AG09309 (cell line): ENCODE results near the gene OTOGL.

ENCODE experiments used
- DNase-seq: peaks from one replicate; pipeline ENCODE4 v3.0.0-alpha.2; 2010; ENCODE audit warnings: low read depth
- H3K4me3 ChIP-seq: 2 replicates; pipeline ENCODE4 v1.5.1; 2011; ENCODE audit warnings: mild to moderate bottlenecking, low read depth, low read length, moderate library complexity; ENCODE audit not compliant: control insufficient read depth
- TF ChIP-seq, protein P1 (sequence below): IDR thresholded peaks from 2 replicates; pipeline ENCODE4 v1.5.1; 2011; ENCODE audit warnings: mild to moderate bottlenecking, low read depth, low read length, inconsistent platforms; ENCODE audit not compliant: insufficient read depth, control insufficient read depth; ENCODE audit errors: missing control alignments

OTOGL gene

DNA sequence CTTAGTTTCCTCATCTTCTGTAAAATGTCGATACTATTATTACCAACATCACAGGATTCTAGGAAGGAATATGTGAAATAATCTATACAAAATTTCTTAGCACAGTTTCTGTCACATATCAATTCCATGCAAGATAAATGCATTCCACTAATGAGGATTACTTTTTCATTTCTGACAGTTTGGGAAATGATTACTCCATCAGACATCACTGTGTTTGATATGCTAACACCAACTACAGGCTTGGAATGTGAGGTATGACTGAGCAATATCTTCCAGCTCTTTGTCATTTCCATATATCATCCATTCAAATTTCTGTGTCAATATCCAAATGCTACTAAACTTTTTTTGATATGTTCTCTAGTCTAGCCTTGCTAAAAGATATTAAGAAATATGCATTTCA is 233.5 kb downstream of the OTOGL start:
- no peak for DNase-seq
- no peak overlapping the region for H3K4me3 ChIP-seq
- TF ChIP-seq, protein P1, sequence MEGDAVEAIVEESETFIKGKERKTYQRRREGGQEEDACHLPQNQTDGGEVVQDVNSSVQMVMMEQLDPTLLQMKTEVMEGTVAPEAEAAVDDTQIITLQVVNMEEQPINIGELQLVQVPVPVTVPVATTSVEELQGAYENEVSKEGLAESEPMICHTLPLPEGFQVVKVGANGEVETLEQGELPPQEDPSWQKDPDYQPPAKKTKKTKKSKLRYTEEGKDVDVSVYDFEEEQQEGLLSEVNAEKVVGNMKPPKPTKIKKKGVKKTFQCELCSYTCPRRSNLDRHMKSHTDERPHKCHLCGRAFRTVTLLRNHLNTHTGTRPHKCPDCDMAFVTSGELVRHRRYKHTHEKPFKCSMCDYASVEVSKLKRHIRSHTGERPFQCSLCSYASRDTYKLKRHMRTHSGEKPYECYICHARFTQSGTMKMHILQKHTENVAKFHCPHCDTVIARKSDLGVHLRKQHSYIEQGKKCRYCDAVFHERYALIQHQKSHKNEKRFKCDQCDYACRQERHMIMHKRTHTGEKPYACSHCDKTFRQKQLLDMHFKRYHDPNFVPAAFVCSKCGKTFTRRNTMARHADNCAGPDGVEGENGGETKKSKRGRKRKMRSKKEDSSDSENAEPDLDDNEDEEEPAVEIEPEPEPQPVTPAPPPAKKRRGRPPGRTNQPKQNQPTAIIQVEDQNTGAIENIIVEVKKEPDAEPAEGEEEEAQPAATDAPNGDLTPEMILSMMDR, result no peak

DNA sequence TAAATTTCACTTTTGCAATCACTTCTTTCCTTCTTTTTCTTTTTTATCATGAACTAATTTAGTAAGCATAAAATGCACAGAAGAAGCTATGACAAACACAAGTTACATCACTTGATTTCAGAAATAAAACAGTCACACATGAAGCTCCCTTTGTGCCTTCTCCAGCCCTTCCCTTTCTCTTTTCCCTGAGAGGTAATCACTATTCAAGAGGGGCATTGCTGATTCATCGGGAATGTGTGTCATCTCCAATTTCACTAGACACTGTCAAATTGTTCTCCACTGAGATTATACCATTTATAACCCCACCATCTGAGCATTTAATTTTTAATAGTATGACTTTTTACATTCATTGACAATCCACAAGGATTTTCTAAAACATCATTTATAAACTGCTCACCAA is 253.1 kb downstream of the OTOGL start:
- no peak overlapping the region for H3K4me3 ChIP-seq
- TF ChIP-seq, protein P1, result no peak
- DNase-seq, result no peak

DNA sequence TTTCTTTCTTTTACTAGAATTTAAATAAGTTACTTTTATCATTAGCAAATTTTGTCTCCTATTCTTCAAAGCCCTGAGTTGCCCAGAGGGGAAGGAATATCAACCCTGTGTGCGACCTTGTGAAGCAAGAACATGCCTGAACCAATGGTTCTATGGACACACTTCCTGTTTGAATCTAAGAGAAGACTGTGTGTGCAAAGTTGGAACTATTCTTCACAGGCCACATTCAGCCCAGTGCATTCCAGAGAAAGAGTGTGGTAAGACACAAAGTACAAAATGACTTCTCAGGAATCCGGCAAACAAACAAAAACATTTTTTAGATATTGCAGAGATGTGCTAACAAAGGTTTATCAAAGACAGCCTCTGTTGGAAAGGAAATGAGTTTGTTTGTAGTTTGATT is 253.9 kb downstream of the OTOGL start:
- DNase-seq, result no peak
- TF ChIP-seq, protein P1, result no peak
- H3K4me3 ChIP-seq, result no peak overlapping the region

DNA sequence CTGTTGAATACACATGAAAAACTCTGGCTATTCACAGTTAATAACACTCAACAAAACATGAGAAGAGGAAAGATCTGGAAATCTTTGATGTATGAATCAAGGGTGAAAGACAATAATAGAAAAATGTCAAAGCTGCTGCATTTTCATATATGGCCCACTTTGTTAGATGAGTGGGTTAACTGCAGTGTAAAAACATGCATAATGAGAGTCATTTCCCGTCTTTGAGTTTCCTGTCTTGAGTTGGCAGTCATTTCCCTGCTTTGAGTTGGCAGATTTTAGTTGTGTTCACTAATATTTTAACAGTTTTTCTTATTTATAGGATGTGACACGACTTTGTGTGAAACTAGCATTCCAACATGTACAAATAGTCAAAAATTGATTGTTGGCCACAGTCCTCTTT is 256.8 kb downstream of the OTOGL start:
- no peak overlapping the region for H3K4me3 ChIP-seq
- no peak for DNase-seq
- TF ChIP-seq, protein P1, result no peak

DNA sequence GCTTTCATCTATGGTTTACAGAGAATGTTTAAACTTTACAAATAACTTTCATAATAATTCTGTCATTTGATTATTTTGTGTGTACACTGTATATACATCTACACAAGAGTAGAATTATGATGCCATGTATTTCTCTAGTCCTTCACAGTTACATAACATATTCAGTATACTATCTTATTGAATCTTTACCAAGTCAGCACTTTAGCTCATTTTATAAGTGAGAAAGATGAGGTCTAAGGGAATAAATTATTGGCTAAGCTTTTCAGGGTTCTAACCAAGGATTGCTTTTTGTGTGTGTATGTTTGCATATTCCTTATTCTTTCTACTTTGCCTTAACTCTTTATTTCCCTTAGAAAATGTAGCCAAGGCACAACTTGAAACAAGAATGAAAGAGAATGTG is 260.4 kb downstream of the OTOGL start:
- no peak for DNase-seq
- TF ChIP-seq, protein P1, result no peak

DNA sequence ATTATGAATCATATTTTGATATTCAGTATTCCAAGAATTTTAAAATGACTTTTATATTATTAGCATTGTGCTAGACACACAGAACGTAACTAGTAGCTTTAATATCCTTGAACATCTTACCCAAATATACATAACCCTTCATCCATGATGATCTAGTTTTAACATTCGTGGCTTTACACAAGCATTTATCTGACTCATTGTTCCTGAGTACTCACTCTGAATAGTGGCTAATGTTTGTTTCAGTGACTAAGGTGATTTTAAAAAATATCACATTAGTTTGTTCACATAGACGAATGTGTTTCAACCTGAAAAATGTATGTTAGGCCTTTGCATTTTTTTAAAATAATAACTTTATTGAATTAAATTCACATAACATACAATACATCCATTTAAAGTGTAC is 264.7 kb downstream of the OTOGL start:
- no peak for DNase-seq
- TF ChIP-seq, protein P1, result no peak

More for the DNA sequence above, 260.4 kb downstream of the OTOGL start:
- no peak overlapping the region for H3K4me3 ChIP-seq

DNA sequence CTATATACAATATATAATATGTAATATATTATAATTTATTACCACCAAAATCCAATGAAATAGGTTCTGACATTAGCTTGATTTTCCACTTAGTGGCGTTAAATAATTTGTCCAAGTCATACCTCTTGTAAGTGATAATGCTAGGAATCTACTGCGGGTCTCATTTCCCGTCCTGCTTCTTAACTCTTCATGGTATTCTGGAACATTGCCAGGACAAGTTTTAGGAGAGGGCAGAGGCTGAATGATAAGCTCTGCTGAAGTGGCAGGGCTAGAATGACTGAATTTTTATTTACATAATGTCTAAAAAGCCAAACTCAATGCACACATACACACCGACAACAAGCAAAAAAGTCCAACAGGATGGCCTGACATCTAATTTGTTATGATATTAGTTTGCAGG is 274.3 kb downstream of the OTOGL start:
- no peak overlapping the region for H3K4me3 ChIP-seq
- no peak for DNase-seq
- TF ChIP-seq, protein P1, result no peak

More for the DNA sequence above, 264.7 kb downstream of the OTOGL start:
- no peak overlapping the region for H3K4me3 ChIP-seq
